OCI-LY1 (cell line): ENCODE data around the gene POLR2C.

Source experiments
- H2AFZ ChIP-seq: fragments of 200-600 bp; sonication (generic), shearing (Covaris generic); 2 replicates; pipeline ENCODE4 v1.6.0; 2014; ENCODE audit warnings: antibody characterized with exemption, mild to moderate bottlenecking, low read length
- H3F3A ChIP-seq: fragments of 200-600 bp; sonication (generic), shearing (Covaris generic); 2 replicates; pipeline ENCODE4 v1.6.0; 2014; ENCODE audit warnings: mild to moderate bottlenecking, antibody characterized with exemption, low read length, moderate library complexity; ENCODE audit not compliant: insufficient read depth
- H3K27ac ChIP-seq: fragments of 200-600 bp; sonication (generic); 2 replicates; pipeline ENCODE4 v1.5.1; 2014; ENCODE audit warnings: low read length, mixed run types, mild to moderate bottlenecking, low read depth; ENCODE audit not compliant: poor library complexity, severe bottlenecking
- H3K27me3 ChIP-seq: fragments of 200-600 bp; sonication (generic); 2 replicates; pipeline ENCODE4 v1.6.0; 2014; ENCODE audit warnings: antibody characterized with exemption, mild to moderate bottlenecking, low read length, moderate library complexity; ENCODE audit not compliant: insufficient read depth
- H3K36me3 ChIP-seq: fragments of 200-600 bp; sonication (generic); 2 replicates; pipeline ENCODE4 v1.6.1; 2014; ENCODE audit warnings: mild to moderate bottlenecking, antibody characterized with exemption, low read length, moderate library complexity, mixed read lengths; ENCODE audit not compliant: insufficient read depth
- H3K4me1 ChIP-seq: fragments of 200-600 bp; sonication (generic); 2 replicates; pipeline ENCODE4 v1.5.1; 2014; ENCODE audit warnings: mild to moderate bottlenecking, low read length, moderate library complexity; ENCODE audit not compliant: insufficient read depth, severe bottlenecking
- H3K4me2 ChIP-seq: fragments of 200-600 bp; sonication (generic), shearing (Covaris generic); 2 replicates; pipeline ENCODE4 v1.6.1; 2014; ENCODE audit warnings: low read length
- H3K4me3 ChIP-seq: fragments of 200-600 bp; sonication (generic); 2 replicates; pipeline ENCODE4 v1.5.1; 2014; ENCODE audit warnings: low read length, low read depth, mild to moderate bottlenecking, mixed read lengths; ENCODE audit not compliant: poor library complexity, severe bottlenecking
- H3K79me2 ChIP-seq: fragments of 200-600 bp; shearing (Covaris generic); 2 replicates; pipeline ENCODE4 v1.6.1; 2016; ENCODE audit warnings: mixed run types, low read length, mixed read lengths; ENCODE audit not compliant: insufficient read depth
- H3K9ac ChIP-seq: fragments of 200-600 bp; sonication (generic), shearing (Covaris generic); 2 replicates; pipeline ENCODE4 v1.6.1; 2014; ENCODE audit warnings: mild to moderate bottlenecking, low read length, mixed read lengths
- H3K9me2 ChIP-seq: fragments of 200-600 bp; sonication (generic), shearing (Covaris generic); 2 replicates; pipeline ENCODE4 v1.6.1; 2014; ENCODE audit warnings: low read depth, mild to moderate bottlenecking, low read length, mixed read lengths
- H3K9me3 ChIP-seq: fragments of 200-600 bp; shearing (Covaris generic); 2 replicates; pipeline ENCODE4 v1.6.1; 2014; ENCODE audit warnings: low read length, mixed read lengths
- H4K20me1 ChIP-seq: fragments of 200-600 bp; sonication (generic), shearing (Covaris generic); 2 replicates; pipeline ENCODE4 v1.6.0; 2016; ENCODE audit warnings: mild to moderate bottlenecking, low read length; ENCODE audit not compliant: insufficient read depth
- EZH2 ChIP-seq: fragments of 200-600 bp; sonication (generic), shearing (Covaris generic); IDR thresholded peaks from 2 replicates; pipeline ENCODE4 v1.8.0; 2017; ENCODE audit warnings: borderline replicate concordance, mixed run types, mild to moderate bottlenecking, antibody characterized with exemption, low read length, moderate library complexity, mixed read lengths
- TF ChIP-seq, protein P1 (sequence below): fragments of 200-600 bp; sonication (generic), shearing (Covaris generic); IDR thresholded peaks from 2 replicates; pipeline ENCODE4 v1.5.1; 2017; ENCODE audit warnings: mild to moderate bottlenecking, antibody characterized with exemption, low read length, moderate library complexity, mixed read lengths

POLR2C gene

DNA sequence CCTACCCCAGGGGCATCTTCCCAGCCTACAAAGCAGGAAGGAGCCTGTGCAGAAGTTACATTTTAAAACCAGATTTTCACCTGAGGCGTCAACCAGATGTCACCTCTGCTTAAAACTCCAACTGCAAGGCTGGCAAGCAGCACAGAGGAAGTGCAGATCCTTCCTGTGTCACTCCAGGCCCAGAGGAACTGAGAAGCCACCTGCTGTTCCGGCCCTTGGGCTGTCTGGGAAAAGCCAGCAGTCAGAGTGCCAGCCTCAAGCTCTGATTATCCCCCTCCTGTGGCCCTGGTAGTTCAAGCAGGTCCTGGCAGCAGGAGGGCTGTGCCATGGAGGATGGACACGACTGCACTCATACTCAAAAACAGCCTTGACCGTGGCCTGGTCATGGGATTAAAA is 10.2 kb downstream of the POLR2C start:
- H3K36me3 ChIP-seq = peaks cover 41% of the 10 kb centered on the region

DNA sequence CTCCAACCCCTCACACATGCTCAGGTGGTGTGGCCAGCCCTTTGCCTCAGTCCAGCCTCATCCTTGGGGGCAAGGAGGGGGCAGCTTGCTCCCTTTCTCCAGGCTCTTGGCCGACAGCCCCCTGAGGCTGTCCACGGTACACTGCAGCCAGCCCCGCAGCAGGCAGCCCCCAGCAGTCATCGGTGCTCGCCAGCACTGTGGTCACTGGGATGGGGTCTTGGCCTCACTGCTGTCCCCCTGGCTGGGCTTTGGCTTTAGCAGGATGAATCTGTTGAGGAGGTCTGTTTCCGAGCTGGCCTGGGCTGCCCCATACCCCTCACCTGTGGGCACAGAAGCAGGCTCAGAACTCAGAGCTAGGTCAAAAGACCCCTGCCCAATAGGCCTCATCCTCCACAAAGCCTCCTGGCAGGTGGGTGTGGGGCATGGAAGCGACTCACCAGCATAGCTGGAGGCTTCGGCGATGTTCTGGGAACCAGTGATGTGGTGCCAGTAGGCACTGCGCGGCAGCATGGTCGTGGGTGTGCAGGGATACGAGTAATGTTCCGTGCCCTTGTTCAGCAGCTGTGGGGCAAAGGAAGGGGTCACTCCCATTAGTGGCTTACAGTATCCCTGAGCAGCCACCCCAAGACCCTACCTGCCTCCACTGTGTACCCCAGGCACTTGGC is 10.8 kb downstream of the POLR2C start:
- no peak overlapping the region for H3K4me2 ChIP-seq

More for the DNA sequence above, 10.2 kb downstream of the POLR2C start:
- Histone ChIP-seq H3K27me3 (no peaks in the 10 kb centered on the region), H4K20me1 (no peaks in the 10 kb centered on the region), H3K4me3 (no peak overlapping the region), H3K9me3 (no peaks in the 10 kb centered on the region), H3K27ac (no peak overlapping the region), H3F3A (no peaks in the 10 kb centered on the region), H2AFZ (no peak overlapping the region), H3K4me2 (no peak overlapping the region), H3K79me2 (no peaks in the 10 kb centered on the region), H3K9ac (no peak overlapping the region), H3K4me1 (no peaks in the 10 kb centered on the region), H3K9me2 (no peaks in the 10 kb centered on the region)
- TF ChIP-seq, protein P1, sequence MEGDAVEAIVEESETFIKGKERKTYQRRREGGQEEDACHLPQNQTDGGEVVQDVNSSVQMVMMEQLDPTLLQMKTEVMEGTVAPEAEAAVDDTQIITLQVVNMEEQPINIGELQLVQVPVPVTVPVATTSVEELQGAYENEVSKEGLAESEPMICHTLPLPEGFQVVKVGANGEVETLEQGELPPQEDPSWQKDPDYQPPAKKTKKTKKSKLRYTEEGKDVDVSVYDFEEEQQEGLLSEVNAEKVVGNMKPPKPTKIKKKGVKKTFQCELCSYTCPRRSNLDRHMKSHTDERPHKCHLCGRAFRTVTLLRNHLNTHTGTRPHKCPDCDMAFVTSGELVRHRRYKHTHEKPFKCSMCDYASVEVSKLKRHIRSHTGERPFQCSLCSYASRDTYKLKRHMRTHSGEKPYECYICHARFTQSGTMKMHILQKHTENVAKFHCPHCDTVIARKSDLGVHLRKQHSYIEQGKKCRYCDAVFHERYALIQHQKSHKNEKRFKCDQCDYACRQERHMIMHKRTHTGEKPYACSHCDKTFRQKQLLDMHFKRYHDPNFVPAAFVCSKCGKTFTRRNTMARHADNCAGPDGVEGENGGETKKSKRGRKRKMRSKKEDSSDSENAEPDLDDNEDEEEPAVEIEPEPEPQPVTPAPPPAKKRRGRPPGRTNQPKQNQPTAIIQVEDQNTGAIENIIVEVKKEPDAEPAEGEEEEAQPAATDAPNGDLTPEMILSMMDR = no peak
- no peak for TF ChIP-seq EZH2

DNA sequence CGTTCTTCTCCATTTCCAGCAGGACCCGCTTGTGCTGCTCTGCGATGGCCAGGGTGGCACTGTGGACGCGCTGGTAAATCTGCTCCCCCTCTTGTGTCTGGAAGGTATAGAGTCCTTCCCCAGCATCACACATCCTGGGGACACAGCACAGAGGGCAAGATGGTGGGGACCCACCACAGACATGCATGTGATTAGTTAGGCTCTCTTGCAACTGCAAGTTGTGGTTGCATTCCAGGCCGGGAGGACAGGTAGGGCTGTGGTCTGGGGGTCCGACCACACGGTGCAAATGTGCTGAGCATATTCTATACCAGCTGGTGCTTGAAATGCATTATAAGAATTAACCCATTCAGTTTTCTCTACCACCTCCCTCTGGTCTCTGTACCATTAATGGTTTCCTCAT is 11.4 kb downstream of the POLR2C start:
- Histone ChIP-seq H3K9me3 (no peaks in the 10 kb centered on the region), H3K36me3 (peaks cover 34% of the 10 kb centered on the region), H3K27me3 (no peaks in the 10 kb centered on the region), H3K4me3 (no peak overlapping the region), H3K4me2 (no peak overlapping the region), H3K27ac (no peak overlapping the region), H2AFZ (no peak overlapping the region), H3K4me1 (no peaks in the 10 kb centered on the region), H3K9ac (no peak overlapping the region), H3K79me2 (no peaks in the 10 kb centered on the region), H3F3A (no peaks in the 10 kb centered on the region), H4K20me1 (no peaks in the 10 kb centered on the region), H3K9me2 (no peaks in the 10 kb centered on the region)
- no peak for TF ChIP-seq EZH2
- TF ChIP-seq, protein P1 = no peak

More for the DNA sequence above, 10.8 kb downstream of the POLR2C start:
- Histone ChIP-seq H3K79me2 (no peaks in the 10 kb centered on the region), H2AFZ (no peak overlapping the region), H3K27ac (no peak overlapping the region), H3K9ac (no peak overlapping the region), H3K27me3 (no peaks in the 10 kb centered on the region), H3K9me2 (no peaks in the 10 kb centered on the region), H3K4me3 (no peak overlapping the region), H4K20me1 (no peaks in the 10 kb centered on the region), H3K4me1 (no peaks in the 10 kb centered on the region), H3K36me3 (peaks cover 38% of the 10 kb centered on the region), H3F3A (no peaks in the 10 kb centered on the region), H3K9me3 (no peaks in the 10 kb centered on the region)
- TF ChIP-seq, protein P1 = no peak
- TF ChIP-seq EZH2 = no peak
